Sigmoid colon (tissue), 7 donors: ENCODE measurements around the gene CTNNA2. TPM values are rescaled to one million over a fixed set of nuclear protein-coding genes. Genes with fewer than 3 reads are reported as not detected.

Experiments used
- DNase-seq: peaks from one replicate; pipeline ENCODE4 v3.0.0-alpha.2; 2019
- H3K27ac ChIP-seq, 4 donors: fragments of 200-600 bp; sonication (generic); one replicate each; pipeline ENCODE4 v1.5.1; 2016 to 2019; ENCODE audit warnings: mild to moderate bottlenecking in 1 of 4
- H3K27me3 ChIP-seq, 3 donors: fragments of 200-600 bp; sonication (generic); one replicate each; pipeline ENCODE4 v1.5.1; 2019; ENCODE audit warnings: mild to moderate bottlenecking in 1 of 3
- H3K36me3 ChIP-seq, 4 donors: fragments of 200-600 bp; sonication (generic); one replicate each; pipeline ENCODE4 v1.5.1; 2016 to 2019
- H3K4me1 ChIP-seq, 4 donors: fragments of 200-600 bp; sonication (generic); one replicate each; pipeline ENCODE4 v1.5.1; 2017 to 2019
- H3K4me3 ChIP-seq, 4 donors: fragments of 200-600 bp; sonication (generic); one replicate each; pipeline ENCODE4 v1.5.1; 2017 to 2019; ENCODE audit warnings: mild to moderate bottlenecking in 2 of 4, moderate library complexity in 1 of 4
- H3K9me3 ChIP-seq, 4 donors: fragments of 200-600 bp in 3 of 4; sonication (generic) in 3 of 4; one replicate each; pipeline versions ENCODE4 v1.5.1 to v1.6.1; 2013 to 2019
- EP300 ChIP-seq, 4 donors: sonication (generic); formaldehyde crosslinking; IDR thresholded peaks; one replicate each; pipeline ENCODE4 v1.6.1; 2017; ENCODE audit warnings: antibody characterized with exemption in 4 of 4
- POLR2A ChIP-seq, 2 donors: fragments of 450-650 bp; IDR thresholded peaks; one replicate each; pipeline ENCODE4 v1.6.1; 2016; ENCODE audit warnings: antibody characterized with exemption in 2 of 2, mild to moderate bottlenecking in 2 of 2, moderate library complexity in 2 of 2
- POLR2AphosphoS5 ChIP-seq, 4 donors: sonication (generic); formaldehyde crosslinking; IDR thresholded peaks; one replicate each; pipeline ENCODE4 v1.6.1; 2017; ENCODE audit warnings: antibody characterized with exemption in 4 of 4
- WGBS, 2 donors: extraction: QIAGEN DNeasy Blood & Tissue Kit; methylation state at CpG; one replicate each; pipeline ENCODE4 v1.1.7; 2013; 5-methylcytosine and 5-hydroxymethylcytosine counted together
- intact Hi-C: fragments of 100-400 bp; cut with DNase I; formaldehyde crosslinking; loops from one replicate; pipeline ENCODE4 v1.15.1; 2023
- polyA plus RNA-seq, 3 donors: library from polyadenylated mRNA; stranded (reverse); fragments of 200-250 nt; gene quantifications; one replicate each; pipeline ENCODE4 v1.2.3, GENCODE V29; 2013
- total RNA-seq, 4 donors: library from RNA; depleted of rRNA; stranded (reverse); fragments of >200 nt; gene quantifications; one replicate each; pipeline ENCODE4 v1.1.0, GENCODE V29; 2016
- TF ChIP-seq, protein P1 (sequence below), 4 experiments: fragments of 450-650 bp in 3 of 4; fragments of 200-600 bp in 1 of 4; IDR thresholded peaks; one replicate each; pipeline ENCODE4 v1.5.1; 2016 to 2019; ENCODE audit warnings: antibody characterized with exemption in 4 of 4, mild to moderate bottlenecking in 3 of 4, moderate library complexity in 2 of 4
- donor health status: healthy with polysubstance abuse.
- donor health status: Bipolar disorder and iron deficiency.
- donor health status: healthy.

The CTNNA2 gene
- total and polyA plus RNA-seq, 7 donors: 1.4 to 8.6 (median 3.8) TPM; not detected in 2

DNA sequence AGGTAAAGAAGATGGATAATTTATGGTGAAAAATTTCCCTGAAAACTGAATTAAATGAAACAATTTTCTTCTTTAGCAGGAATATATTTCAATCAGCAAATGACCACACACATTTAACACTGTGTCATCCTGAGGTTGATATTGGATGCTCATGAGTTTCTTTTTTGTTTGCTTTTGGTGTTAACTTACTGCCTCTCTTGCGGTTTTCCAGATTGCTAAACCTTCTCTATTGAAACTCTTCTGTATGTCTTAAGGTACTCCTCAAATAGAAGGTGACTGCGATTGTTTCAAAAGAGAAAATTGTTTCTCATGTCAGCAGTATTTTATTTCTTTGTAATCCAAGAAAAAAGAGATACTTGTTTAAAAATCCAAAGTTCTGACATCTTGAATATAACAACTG is 692.6 kb downstream of the CTNNA2 start:
- 81 to 87% methylated on average over 2 of the region's 2 CpGs for WGBS, 2 donors
- Histone ChIP-seq H3K27ac (no peak overlapping the region), H3K36me3 (no peaks in the 10 kb centered on the region), H3K4me3 (no peak overlapping the region), H3K9me3 (peaks cover 0 to 5% (median 0%) of the 10 kb centered on the region in 4 donors), H3K4me1 (no peaks in the 10 kb centered on the region), H3K27me3 (no peaks in the 10 kb centered on the region)
- no peak for DNase-seq
- intact Hi-C loops: no loop called here
- TF ChIP-seq EP300 (IDR thresholded peaks at IDR 0.05) (no peak), POLR2AphosphoS5 (IDR thresholded peaks at IDR 0.05) (no peak), POLR2A (IDR thresholded peaks at IDR 0.05) (no peak)
- TF ChIP-seq, protein P1, sequence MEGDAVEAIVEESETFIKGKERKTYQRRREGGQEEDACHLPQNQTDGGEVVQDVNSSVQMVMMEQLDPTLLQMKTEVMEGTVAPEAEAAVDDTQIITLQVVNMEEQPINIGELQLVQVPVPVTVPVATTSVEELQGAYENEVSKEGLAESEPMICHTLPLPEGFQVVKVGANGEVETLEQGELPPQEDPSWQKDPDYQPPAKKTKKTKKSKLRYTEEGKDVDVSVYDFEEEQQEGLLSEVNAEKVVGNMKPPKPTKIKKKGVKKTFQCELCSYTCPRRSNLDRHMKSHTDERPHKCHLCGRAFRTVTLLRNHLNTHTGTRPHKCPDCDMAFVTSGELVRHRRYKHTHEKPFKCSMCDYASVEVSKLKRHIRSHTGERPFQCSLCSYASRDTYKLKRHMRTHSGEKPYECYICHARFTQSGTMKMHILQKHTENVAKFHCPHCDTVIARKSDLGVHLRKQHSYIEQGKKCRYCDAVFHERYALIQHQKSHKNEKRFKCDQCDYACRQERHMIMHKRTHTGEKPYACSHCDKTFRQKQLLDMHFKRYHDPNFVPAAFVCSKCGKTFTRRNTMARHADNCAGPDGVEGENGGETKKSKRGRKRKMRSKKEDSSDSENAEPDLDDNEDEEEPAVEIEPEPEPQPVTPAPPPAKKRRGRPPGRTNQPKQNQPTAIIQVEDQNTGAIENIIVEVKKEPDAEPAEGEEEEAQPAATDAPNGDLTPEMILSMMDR (IDR thresholded peaks at IDR 0.05): no peak

DNA sequence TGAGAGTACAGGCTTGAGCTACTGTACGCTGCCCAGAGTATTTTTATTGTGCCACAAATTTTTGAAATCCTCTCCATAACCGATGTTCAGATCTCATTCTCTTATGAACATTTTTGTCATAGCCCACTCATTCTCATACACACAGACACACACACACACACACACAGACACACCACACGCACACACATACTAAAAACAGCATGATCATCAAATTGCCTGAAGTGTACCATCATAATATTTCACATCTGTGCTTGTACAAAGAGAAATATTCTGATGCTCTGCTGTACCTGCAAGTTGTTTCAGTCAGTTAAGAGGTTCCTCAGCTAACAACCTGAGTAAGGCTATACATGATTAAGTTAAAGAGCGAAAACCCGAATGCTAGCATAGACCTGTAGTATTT is 696.6 kb downstream of the CTNNA2 start:
- no peak overlapping the region for H3K4me3 ChIP-seq
- WGBS, 2 donors: 87 to 93% methylated on average over 5 of the region's 5 CpGs
- no peak overlapping the region for H3K27ac ChIP-seq
- no peaks in the 10 kb centered on the region for H3K9me3 ChIP-seq
- H3K27me3 ChIP-seq: no peaks in the 10 kb centered on the region
- TF ChIP-seq POLR2AphosphoS5 (IDR thresholded peaks at IDR 0.05) (no peak), EP300 (IDR thresholded peaks at IDR 0.05) (no peak), POLR2A (IDR thresholded peaks at IDR 0.05) (no peak)
- TF ChIP-seq, protein P1 (IDR thresholded peaks at IDR 0.05): no peak
- no peaks in the 10 kb centered on the region for H3K4me1 ChIP-seq
- H3K36me3 ChIP-seq: no peaks in the 10 kb centered on the region
- intact Hi-C loops: no loop called here
- DNase-seq: no peak

DNA sequence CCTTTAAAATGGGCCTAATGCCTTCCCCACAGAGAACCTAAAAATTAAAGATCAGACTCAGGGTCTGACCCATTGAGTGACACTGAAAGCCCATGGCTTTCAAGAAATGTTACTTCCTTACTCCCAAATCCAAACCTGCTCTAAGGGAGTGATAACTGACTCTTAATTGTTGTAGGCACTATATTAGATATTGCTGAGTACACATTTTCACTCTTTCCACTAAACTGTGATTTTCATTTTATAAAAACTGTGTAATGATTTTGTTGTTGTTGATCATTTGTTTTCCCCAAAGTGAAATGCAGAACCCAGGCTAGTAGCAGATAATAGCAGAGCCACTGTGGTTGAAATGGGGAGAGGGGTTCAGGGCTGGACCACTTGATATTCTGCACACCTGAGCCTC is 704.6 kb downstream of the CTNNA2 start:
- H3K27me3 ChIP-seq: no peaks in the 10 kb centered on the region
- H3K27ac ChIP-seq: no peak overlapping the region
- no peaks in the 10 kb centered on the region for H3K4me1 ChIP-seq
- no peak overlapping the region for H3K4me3 ChIP-seq
- TF ChIP-seq EP300 (IDR thresholded peaks at IDR 0.05) (no peak), POLR2A (IDR thresholded peaks at IDR 0.05) (no peak), POLR2AphosphoS5 (IDR thresholded peaks at IDR 0.05) (no peak)
- TF ChIP-seq, protein P1 (IDR thresholded peaks at IDR 0.05): no peak
- intact Hi-C loops: no loop called here
- H3K36me3 ChIP-seq: no peaks in the 10 kb centered on the region
- H3K9me3 ChIP-seq: peaks cover 0 to 5% (median 1%) of the 10 kb centered on the region in 4 donors
- no peak for DNase-seq

DNA sequence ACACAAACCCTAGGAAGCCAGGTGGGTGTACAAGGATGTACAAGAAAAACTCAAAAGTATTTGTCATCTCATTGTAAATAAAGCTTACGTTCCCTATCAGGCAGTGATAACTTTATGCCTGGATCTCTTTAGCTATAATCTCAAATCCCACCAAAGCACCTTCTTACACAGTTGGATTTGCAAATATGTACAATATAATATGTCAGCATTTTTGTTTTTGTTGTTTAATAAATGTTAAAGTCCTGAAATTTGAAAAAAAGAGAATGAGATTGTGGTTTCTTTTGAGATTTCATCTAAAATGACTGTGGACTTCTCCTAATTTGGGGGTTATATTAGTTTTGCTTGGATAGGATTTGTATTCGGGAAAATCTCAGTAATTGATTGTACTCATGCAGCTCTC is 709.8 kb downstream of the CTNNA2 start:
- Histone ChIP-seq H3K27me3 (no peaks in the 10 kb centered on the region), H3K36me3 (no peaks in the 10 kb centered on the region), H3K27ac (no peak overlapping the region), H3K4me3 (no peak overlapping the region), H3K4me1 (no peaks in the 10 kb centered on the region), H3K9me3 (no peaks in the 10 kb centered on the region)
- 80 to 90% methylated on average over 2 of the region's 2 CpGs for WGBS, 2 donors
- DNase-seq: no peak
- TF ChIP-seq, protein P1 (IDR thresholded peaks at IDR 0.05): no peak
- no peak for TF ChIP-seq POLR2AphosphoS5 (IDR thresholded peaks at IDR 0.05)
- TF ChIP-seq EP300 (IDR thresholded peaks at IDR 0.05): no peak
- no peak for TF ChIP-seq POLR2A (IDR thresholded peaks at IDR 0.05)
- intact Hi-C loops: no loop called here

DNA sequence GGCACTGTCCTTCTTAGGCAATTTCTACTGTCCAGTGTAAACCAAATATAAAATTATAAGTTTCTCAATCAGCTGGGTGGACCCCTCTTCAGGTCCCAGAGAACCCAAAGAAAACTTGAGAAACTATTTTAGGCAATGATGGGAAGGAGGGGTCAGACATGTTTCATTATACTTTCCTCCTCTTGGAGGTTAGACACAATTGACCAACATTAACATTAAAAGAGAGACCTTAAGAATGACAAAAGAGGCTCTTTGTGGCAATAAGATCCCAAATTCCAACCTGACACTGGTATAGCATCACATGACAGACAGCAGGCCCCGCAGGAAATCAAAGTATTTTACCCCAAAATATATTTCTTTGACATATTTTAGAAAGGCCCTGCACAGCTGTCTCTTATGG is 718.6 kb downstream of the CTNNA2 start:
- intact Hi-C loops: no loop called here
- TF ChIP-seq POLR2AphosphoS5 (IDR thresholded peaks at IDR 0.05) (no peak), POLR2A (IDR thresholded peaks at IDR 0.05) (no peak), EP300 (IDR thresholded peaks at IDR 0.05) (no peak)
- TF ChIP-seq, protein P1 (IDR thresholded peaks at IDR 0.05): no peak
- Histone ChIP-seq H3K9me3 (no peaks in the 10 kb centered on the region), H3K4me1 (no peaks in the 10 kb centered on the region), H3K27me3 (no peaks in the 10 kb centered on the region), H3K4me3 (no peak overlapping the region), H3K36me3 (no peaks in the 10 kb centered on the region), H3K27ac (no peak overlapping the region)
- DNase-seq: no peak
- WGBS, 2 donors: 75 to 93% methylated on average over 1 of the region's 1 CpG
